GM10847 (cell line): ENCODE results near the gene ADK.
A peak's percentile ranks its signal among the peaks of the same experiment; 100 is the strongest.

ENCODE experiments used
- POLR2A ChIP-seq: IDR thresholded peaks from 2 replicates; pipeline ENCODE4 v1.6.1; 2011; ENCODE audit not compliant: insufficient read length; ENCODE audit errors: extremely low read depth

ADK gene

GRCh38 chr10:74133923-74134820 is 16.8 kb upstream of the ADK start:
- TF ChIP-seq POLR2A = no peak

GRCh38 chr10:74135452-74135851 is 15.6 kb upstream of the ADK start:
- TF ChIP-seq POLR2A = no peak

- no peak for TF ChIP-seq POLR2A
These were observed 13.0 kb upstream of the ADK start for GRCh38 chr10:74137992-74138391.

- TF ChIP-seq POLR2A = no peak
These were observed 11.0 kb upstream of the ADK start for GRCh38 chr10:74139981-74140380.

GRCh38 chr10:74140553-74140952 is 10.5 kb upstream of the ADK start:
- no peak for TF ChIP-seq POLR2A

GRCh38 chr10:74145133-74145532 is 5.9 kb upstream of the ADK start:
- no peak for TF ChIP-seq POLR2A

GRCh38 chr10:74150204-74150989 is 624 bp upstream of the ADK start, which contains the start of gene AP3M1:
Gene AP3M1 (minus strand): TSS chr10:74150828. CDS start chr10:74138379, 12,449 bp downstream.
- peak; percentile 39 for TF ChIP-seq POLR2A

GRCh38 chr10:74151879-74152722 is 1.1 kb downstream of the ADK start:
- TF ChIP-seq POLR2A = no peak

- TF ChIP-seq POLR2A = no peak
These were observed 2.1 kb downstream of the ADK start for GRCh38 chr10:74153123-74153522.

GRCh38 chr10:74153676-74154075 is 2.7 kb downstream of the ADK start:
- TF ChIP-seq POLR2A = no peak

- TF ChIP-seq POLR2A = no peak
These were observed 5.9 kb downstream of the ADK start for GRCh38 chr10:74156919-74157289.

GRCh38 chr10:74160013-74160412 is 9.0 kb downstream of the ADK start:
- no peak for TF ChIP-seq POLR2A

GRCh38 chr10:74163319-74164068 is 12.5 kb downstream of the ADK start:
- no peak for TF ChIP-seq POLR2A

GRCh38 chr10:74164716-74165529 is 13.9 kb downstream of the ADK start:
- TF ChIP-seq POLR2A = no peak
